Stimulated activated CD8-positive, alpha-beta memory T cell treated with anti-CD3 and anti-CD28 coated beads, Interleukin-4, amount 100 ng/mL, for 24 hours (primary cell): ENCODE results near the gene USP34.
"Not testable (repeated sequence)": the region's sequence is repeated elsewhere in the genome, so short reads cannot be mapped to it uniquely, and the experiment has no call there.

Experiments
- DNase-seq: peaks from one replicate; pipeline ENCODE4 v3.0.0-alpha.2; 2020; ENCODE audit warnings: low read depth

Gene USP34

GRCh38 chr2:61460163-61460562 is 10.7 kb downstream of the USP34 start:
- DNase-seq = no peak

- DNase-seq = no peak
Measured at GRCh38 chr2:61456746-61457420, 14.0 kb downstream of the USP34 start.

DNA sequence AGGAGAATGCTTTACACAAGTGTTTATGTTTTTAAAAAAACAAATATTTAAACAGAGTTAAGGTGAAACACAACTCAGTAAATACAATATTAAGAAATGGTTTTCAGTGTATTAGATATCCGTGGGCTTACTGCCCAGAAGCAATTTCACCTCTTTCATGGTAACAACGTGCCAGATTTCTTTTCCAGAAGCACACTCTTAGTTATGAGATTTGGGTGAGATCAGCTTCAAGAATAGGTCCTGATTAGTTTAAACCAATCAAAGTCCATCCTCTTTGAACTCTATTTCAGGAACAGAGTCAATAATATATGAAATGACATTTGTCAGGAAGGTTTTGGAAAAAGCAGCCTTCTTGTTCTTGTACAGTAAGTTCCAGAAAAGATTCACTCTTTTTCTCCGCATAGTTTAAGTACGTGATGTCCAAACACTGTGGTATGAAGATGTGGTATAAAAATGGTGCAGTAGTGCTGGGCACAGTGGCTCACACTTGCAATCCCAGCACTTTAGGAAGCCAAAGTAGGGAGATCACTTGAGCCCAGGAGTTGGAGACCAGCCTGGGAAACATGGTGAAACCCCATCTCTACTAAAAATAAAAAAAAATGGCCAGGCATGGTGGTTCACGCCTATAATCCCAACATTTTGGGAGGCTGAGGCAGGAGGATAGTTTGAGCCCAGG is 14.7 kb downstream of the USP34 start:
- no peak for DNase-seq

DNA sequence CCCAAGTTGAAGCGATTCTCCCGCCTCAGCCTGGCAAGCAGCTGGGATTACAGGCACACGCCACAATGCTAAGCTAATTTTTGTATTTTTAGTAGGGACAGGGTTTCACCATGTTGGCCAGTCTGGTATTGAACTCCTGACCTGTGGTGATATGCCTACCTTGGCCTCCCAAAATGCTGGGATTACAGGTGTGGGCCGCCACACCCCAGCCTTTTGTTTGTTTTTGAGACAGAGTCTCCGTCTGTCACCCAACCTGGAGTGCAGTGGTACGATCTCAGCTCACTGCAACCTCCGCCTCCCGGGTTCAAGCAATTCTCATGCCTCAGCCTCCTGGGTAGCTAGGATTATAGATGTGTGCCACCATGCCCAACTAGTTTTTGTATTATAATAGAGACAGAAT is 15.9 kb downstream of the USP34 start:
- not testable (repeated sequence) for DNase-seq

DNA sequence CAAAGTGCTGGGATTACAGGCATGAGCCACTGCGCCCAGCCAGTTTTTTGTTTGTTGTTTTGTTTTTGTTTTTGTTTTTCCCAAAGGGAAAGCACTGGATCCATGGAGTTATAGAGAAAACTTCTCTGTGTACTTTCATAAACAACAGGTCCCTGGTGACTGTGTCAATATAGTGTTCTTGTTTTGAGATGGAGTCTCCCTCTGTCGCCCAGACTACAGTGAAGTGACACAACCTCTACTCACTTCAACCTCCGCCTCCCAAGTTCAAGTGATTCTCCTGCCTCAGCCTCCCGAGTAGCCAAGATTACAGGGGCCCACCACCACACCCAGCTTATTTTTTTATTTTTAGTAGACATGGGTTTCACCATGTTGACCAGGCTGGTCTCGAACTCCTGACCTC is 16.5 kb downstream of the USP34 start:
- DNase-seq = no peak

GRCh38 chr2:61452392-61452791 is 18.5 kb downstream of the USP34 start:
- DNase-seq = no peak

DNA sequence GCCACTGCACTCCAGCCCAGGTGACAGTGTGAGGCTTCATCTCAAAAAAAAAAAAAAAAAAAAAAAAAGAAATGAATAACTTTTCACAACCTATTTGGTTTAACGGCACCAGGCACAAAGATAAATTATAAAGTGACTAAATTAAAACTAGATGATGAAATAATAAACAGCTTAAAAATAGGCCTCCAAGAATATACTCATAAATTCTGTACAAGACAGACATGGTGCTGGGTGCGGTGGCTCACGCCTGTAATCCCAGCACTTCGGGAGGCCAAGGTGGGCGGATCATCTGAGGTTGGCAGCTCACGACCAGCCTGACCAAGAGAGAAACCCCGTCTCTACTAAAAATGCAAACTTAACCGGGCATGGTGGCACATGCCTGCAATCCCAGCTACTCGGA is 19.7 kb downstream of the USP34 start:
- no peak for DNase-seq

DNA sequence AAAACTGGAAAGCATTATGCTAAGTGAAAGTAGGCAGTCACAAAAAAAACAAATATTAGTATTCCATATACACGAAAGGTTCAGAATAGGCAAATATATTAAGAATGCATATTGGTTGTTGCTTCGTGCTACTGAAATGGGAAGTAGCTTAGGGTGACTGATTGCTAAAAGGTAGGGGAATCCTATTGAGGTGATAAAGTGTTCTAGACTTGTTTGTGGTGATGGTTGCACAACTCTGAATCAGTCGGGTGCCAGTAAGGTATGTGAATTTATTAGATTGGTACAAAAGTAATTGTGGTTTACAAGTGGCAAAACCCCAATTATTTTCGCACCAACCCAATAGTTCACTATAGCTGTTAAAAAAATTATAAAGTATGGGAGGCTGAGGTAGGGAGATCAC is 20.7 kb downstream of the USP34 start:
- no peak for DNase-seq

DNA sequence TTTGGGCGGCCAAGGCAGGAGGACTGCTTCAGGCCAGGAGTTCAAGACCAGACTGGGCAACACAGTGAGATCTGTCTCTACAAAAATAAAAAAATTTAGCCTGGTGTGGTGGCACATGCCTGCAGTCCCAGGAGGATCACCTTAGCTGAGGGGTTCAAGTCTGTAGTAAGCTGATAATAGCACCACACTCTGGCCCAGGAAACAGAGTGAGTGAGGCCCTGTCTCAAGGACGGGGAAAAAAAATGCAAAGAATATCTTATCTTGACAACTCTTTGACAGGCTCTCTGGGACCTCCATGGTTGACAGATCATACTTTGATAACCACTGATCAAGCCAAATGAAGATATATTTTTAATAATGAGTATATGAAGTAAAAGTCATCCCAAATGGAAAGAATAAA is 22.7 kb downstream of the USP34 start:
- no peak for DNase-seq

GRCh38 chr2:61446971-61447370 is 23.9 kb downstream of the USP34 start:
- not testable (repeated sequence) for DNase-seq

- DNase-seq = no peak
Measured at GRCh38 chr2:61443342-61444041, 27.4 kb downstream of the USP34 start.

DNA sequence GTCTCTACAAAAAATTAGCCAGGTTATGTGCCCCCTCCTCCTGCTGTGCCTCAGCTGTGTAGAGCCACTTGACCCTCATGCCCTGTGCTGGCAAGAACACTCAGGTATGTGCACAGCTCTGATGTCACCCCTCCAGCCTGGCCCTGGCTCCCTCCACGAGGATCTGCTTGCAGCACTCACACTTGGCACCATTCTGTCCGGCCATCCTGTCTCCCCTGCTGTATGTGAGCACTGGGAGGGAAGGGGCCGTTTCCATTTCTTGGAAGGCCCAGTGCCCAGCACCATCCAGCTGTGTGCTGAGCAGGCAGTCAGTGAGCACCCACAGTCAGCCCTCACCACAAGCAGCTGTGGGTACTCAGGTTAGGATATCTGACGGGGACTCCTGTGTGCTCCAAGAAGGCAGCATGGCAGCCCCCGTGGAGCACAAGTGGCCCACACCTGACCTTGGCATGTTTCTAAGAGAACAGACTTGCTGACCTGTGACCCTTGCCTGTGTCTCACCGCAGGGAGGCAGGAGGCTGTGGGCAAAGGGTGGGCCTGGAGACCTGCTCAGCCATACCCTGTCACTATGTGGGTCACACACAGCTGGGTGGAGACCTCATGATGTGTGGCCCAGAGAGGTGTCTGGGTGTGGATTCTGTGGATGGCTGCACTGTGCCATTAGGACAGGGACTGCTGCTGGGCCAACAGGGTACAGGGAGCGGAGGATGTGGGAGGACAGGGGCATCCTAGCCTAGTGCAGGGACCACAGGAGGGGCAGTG is 31.5 kb downstream of the USP34 start:
- DNase-seq = no peak

DNA sequence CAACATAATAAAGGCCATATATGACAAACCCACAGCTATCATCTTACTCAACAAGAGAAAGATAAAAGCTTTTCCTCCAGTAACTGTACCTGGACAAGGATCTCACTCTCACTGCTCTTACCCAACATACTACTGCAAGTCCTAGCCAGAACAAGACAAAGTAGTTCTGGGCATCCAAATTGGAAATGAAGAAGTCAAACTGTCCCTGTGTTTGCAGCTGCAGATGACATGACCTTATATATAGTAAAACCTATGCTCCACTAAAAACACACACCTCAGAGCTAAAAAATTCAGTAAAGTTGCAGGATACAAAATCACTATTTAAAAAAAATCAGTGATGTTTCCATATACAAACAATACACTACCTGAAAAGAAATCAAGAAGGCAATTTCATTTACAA is 32.2 kb downstream of the USP34 start:
- no peak for DNase-seq

- no peak for DNase-seq
Measured at GRCh38 chr2:61437170-61437569, 33.7 kb downstream of the USP34 start.

- no peak for DNase-seq
Measured at GRCh38 chr2:61436092-61436491, 34.8 kb downstream of the USP34 start.

- no peak for DNase-seq
Measured at GRCh38 chr2:61435291-61435690, 35.6 kb downstream of the USP34 start.

DNA sequence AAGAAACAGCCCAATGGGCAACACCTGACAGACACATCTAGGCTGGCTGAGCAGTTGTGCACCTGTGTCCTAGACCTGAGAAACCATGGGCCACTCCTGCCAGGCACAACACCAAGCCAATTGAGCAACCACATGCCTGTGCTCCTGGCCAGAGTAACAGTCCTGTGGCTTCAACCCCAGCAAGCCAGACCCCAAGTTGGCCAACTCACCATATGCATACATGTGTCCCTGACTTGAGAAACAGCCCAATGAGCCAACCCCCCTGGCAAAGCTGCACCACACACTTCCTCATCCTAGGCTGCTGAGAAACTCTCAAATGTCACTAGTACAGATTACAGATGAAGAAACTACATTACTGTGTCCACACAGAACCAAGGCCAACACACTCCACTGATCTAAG is 36.6 kb downstream of the USP34 start:
- no peak for DNase-seq

GRCh38 chr2:61433606-61434005 is 37.3 kb downstream of the USP34 start:
- DNase-seq = no peak

DNA sequence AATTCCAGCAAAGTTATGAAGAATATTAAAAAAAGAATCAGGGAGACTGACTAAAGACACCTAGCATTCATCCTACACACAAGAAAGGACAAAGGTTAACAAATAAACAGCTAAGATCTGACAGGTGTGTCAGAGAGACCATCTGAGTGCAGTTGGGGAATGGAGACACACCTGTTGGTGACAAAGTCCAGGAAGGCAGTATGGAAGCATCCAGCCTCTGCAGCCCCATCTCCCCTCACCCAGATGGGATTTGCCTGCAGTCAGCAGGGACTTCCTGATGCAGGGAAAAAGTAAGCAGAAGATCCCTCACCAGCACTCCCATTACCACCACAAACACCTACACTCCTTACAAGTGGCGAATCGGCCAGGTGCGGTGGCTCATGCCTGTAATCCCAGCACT is 37.9 kb downstream of the USP34 start:
- DNase-seq = no peak

DNA sequence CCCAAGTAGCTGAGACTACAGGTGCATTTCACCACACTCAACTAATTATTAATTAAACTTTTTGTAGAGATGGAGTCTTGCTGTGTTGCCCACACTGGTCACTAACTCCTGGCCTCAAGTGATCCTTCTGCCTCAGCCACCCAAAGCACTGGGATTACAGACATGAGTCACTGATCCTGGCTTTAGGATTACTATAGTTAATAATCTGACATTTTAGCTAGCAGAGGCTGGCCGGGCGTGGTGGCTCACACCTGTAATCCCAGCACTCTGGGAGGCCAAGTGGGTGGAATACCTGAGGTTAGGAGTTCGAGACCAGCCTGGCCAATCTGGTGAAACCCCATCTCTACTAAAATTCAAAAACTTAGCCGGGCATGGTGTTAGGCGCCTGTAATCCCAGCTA is 39.5 kb downstream of the USP34 start:
- DNase-seq = no peak

GRCh38 chr2:61426267-61426897 is 44.5 kb downstream of the USP34 start:
- DNase-seq = peak; percentile 52

DNA sequence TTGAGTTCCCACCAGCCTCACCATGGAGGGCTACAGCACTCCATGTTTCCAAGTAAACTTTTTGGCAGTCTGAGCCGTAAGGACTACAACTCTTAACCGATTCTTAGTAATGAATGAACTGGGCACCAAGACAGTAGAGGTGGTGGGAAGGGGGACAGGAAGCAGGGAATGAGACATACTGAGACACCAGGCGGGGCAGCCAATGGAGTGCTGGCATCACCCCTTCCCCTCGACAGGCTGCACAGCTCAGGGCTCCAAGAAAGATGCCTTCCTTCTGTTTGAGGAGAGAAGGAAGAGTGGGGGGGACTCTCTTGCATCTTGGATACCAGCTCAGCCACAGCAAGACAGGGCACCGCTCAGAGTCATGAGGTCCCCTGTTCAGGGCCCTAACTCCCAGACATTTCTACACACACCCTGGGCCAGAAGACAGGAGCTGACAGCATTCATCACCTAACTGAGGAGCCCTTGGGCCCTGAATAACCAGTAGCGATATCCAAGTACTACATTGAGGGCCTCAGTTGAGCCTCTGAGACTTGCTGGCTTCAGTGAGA is 45.2 kb downstream of the USP34 start:
- no peak for DNase-seq
